ENCODE measurements around the gene SLC26A8.
"Not testable (repeated sequence)": the region's sequence is repeated elsewhere in the genome, so short reads cannot be mapped to it uniquely, and the experiment has no call there.

Gene SLC26A8

GRCh38 chr6:35962779-35963560 is 61.5 kb downstream of the SLC26A8 start:
- H3K27me3 Mint-ChIP-seq = no peaks in the 10 kb centered on the region

GRCh38 chr6:35960187-35960586 is 64.3 kb downstream of the SLC26A8 start:
- Mint-ChIP-seq H3K9me3 (no peaks in the 10 kb centered on the region), H3K27me3 (no peaks in the 10 kb centered on the region), H3K36me3 (ENCODE audit: low read depth) (no peaks in the 10 kb centered on the region), H3K4me3 (no peak overlapping the region), H3K4me1 (ENCODE audit: low read depth) (no peaks in the 10 kb centered on the region), H3K27ac (no peak overlapping the region)
- intact Hi-C loops (cut with micrococcal nuclease) = no loop called here

More at GRCh38 chr6:35962779-35963560, 61.5 kb downstream of the SLC26A8 start:
- no peaks in the 10 kb centered on the region for H3K4me1 Mint-ChIP-seq (ENCODE audit: low read depth)
- H3K4me3 Mint-ChIP-seq = no peak overlapping the region
- H3K27ac Mint-ChIP-seq = no peak overlapping the region
- intact Hi-C loops (cut with micrococcal nuclease) = no loop called here
- H3K9me3 Mint-ChIP-seq = no peaks in the 10 kb centered on the region
- H3K36me3 Mint-ChIP-seq (ENCODE audit: low read depth) = no peaks in the 10 kb centered on the region

GRCh38 chr6:35955970-35956369 is 68.5 kb downstream of the SLC26A8 start:
- intact Hi-C loops (cut with micrococcal nuclease) = no loop called here
- H3K4me1 Mint-ChIP-seq (ENCODE audit: low read depth) = peaks cover 13% of the 10 kb centered on the region
- no peaks in the 10 kb centered on the region for H3K27me3 Mint-ChIP-seq
- H3K9me3 Mint-ChIP-seq = no peaks in the 10 kb centered on the region
- no peaks in the 10 kb centered on the region for H3K36me3 Mint-ChIP-seq (ENCODE audit: low read depth)
- H3K27ac Mint-ChIP-seq = no peak overlapping the region
- no peak overlapping the region for H3K4me3 Mint-ChIP-seq

GRCh38 chr6:35955521-35955920 is 68.9 kb downstream of the SLC26A8 start:
- no peaks in the 10 kb centered on the region for H3K27me3 Mint-ChIP-seq
- H3K36me3 Mint-ChIP-seq (ENCODE audit: low read depth) = no peaks in the 10 kb centered on the region
- no peaks in the 10 kb centered on the region for H3K9me3 Mint-ChIP-seq
- no peak overlapping the region for H3K27ac Mint-ChIP-seq
- intact Hi-C loops (cut with micrococcal nuclease) = no loop called here
- peaks cover 13% of the 10 kb centered on the region for H3K4me1 Mint-ChIP-seq (ENCODE audit: low read depth)
- no peak overlapping the region for H3K4me3 Mint-ChIP-seq

- Mint-ChIP-seq H3K4me3 (no peak overlapping the region), H3K4me1 (ENCODE audit: low read depth) (peaks cover 13% of the 10 kb centered on the region), H3K27ac (no peak overlapping the region), H3K27me3 (no peaks in the 10 kb centered on the region), H3K36me3 (ENCODE audit: low read depth) (no peaks in the 10 kb centered on the region), H3K9me3 (no peaks in the 10 kb centered on the region)
- intact Hi-C loops (cut with micrococcal nuclease) = no loop called here
Measured at GRCh38 chr6:35955071-35955470, 69.4 kb downstream of the SLC26A8 start.

- H3K36me3 Mint-ChIP-seq (ENCODE audit: low read depth) = no peaks in the 10 kb centered on the region
- intact Hi-C loops (cut with micrococcal nuclease) = no loop called here
- H3K27me3 Mint-ChIP-seq = no peaks in the 10 kb centered on the region
- peaks cover 13% of the 10 kb centered on the region for H3K4me1 Mint-ChIP-seq (ENCODE audit: low read depth)
- no peak overlapping the region for H3K27ac Mint-ChIP-seq
- no peak overlapping the region for H3K4me3 Mint-ChIP-seq
- no peaks in the 10 kb centered on the region for H3K9me3 Mint-ChIP-seq
Measured at GRCh38 chr6:35954333-35954732, 70.1 kb downstream of the SLC26A8 start.

GRCh38 chr6:35948725-35949124 is 75.7 kb downstream of the SLC26A8 start:
- Mint-ChIP-seq H3K4me3 (no peak overlapping the region), H3K4me1 (ENCODE audit: low read depth) (peaks cover 13% of the 10 kb centered on the region), H3K36me3 (ENCODE audit: low read depth) (no peaks in the 10 kb centered on the region), H3K27me3 (no peaks in the 10 kb centered on the region), H3K27ac (no peak overlapping the region), H3K9me3 (no peaks in the 10 kb centered on the region)
- intact Hi-C loops (cut with micrococcal nuclease) = no loop called here

GRCh38 chr6:35945650-35946025 is 78.8 kb downstream of the SLC26A8 start:
- Mint-ChIP-seq H3K4me1 (ENCODE audit: low read depth) (no peaks in the 10 kb centered on the region), H3K9me3 (peaks cover 16% of the 10 kb centered on the region), H3K27ac (no peak overlapping the region), H3K4me3 (no peak overlapping the region), H3K36me3 (ENCODE audit: low read depth) (no peaks in the 10 kb centered on the region), H3K27me3 (no peaks in the 10 kb centered on the region)
- intact Hi-C loops (cut with micrococcal nuclease) = no loop called here

GRCh38 chr6:35943390-35943789 is 81.1 kb downstream of the SLC26A8 start:
- H3K27me3 Mint-ChIP-seq = no peaks in the 10 kb centered on the region
- H3K27ac Mint-ChIP-seq = no peak overlapping the region
- H3K4me1 Mint-ChIP-seq (ENCODE audit: low read depth) = no peaks in the 10 kb centered on the region
- intact Hi-C loops (cut with micrococcal nuclease) = no loop called here
- H3K4me3 Mint-ChIP-seq = no peak overlapping the region
- H3K9me3 Mint-ChIP-seq = peaks cover 27% of the 10 kb centered on the region
- H3K36me3 Mint-ChIP-seq (ENCODE audit: low read depth) = no peaks in the 10 kb centered on the region

GRCh38 chr6:35942355-35942754 is 82.1 kb downstream of the SLC26A8 start:
- H3K27ac Mint-ChIP-seq = no peak overlapping the region
- H3K27me3 Mint-ChIP-seq = no peaks in the 10 kb centered on the region
- no peaks in the 10 kb centered on the region for H3K36me3 Mint-ChIP-seq (ENCODE audit: low read depth)
- no peak overlapping the region for H3K4me3 Mint-ChIP-seq
- intact Hi-C loops (cut with micrococcal nuclease) = no loop called here
- H3K4me1 Mint-ChIP-seq (ENCODE audit: low read depth) = no peaks in the 10 kb centered on the region
- H3K9me3 Mint-ChIP-seq = peaks cover 27% of the 10 kb centered on the region

- H3K36me3 Mint-ChIP-seq (ENCODE audit: low read depth); intact Hi-C loops (cut with micrococcal nuclease); H3K27me3 Mint-ChIP-seq; H3K4me3 Mint-ChIP-seq; H3K27ac Mint-ChIP-seq; H3K4me1 Mint-ChIP-seq (ENCODE audit: low read depth): not testable (repeated sequence)
- H3K9me3 Mint-ChIP-seq = peaks cover 27% of the 10 kb centered on the region
Measured at GRCh38 chr6:35941170-35941569, 83.3 kb downstream of the SLC26A8 start.

- H3K9me3 Mint-ChIP-seq = peaks cover 27% of the 10 kb centered on the region
- H3K36me3 Mint-ChIP-seq (ENCODE audit: low read depth); H3K4me3 Mint-ChIP-seq; H3K4me1 Mint-ChIP-seq (ENCODE audit: low read depth); intact Hi-C loops (cut with micrococcal nuclease); H3K27ac Mint-ChIP-seq; H3K27me3 Mint-ChIP-seq: not testable (repeated sequence)
Measured at GRCh38 chr6:35940014-35940413, 84.4 kb downstream of the SLC26A8 start.

- H3K4me3 Mint-ChIP-seq; H3K27me3 Mint-ChIP-seq; H3K27ac Mint-ChIP-seq; intact Hi-C loops (cut with micrococcal nuclease); H3K4me1 Mint-ChIP-seq (ENCODE audit: low read depth); H3K36me3 Mint-ChIP-seq (ENCODE audit: low read depth): not testable (repeated sequence)
- peaks cover 27% of the 10 kb centered on the region for H3K9me3 Mint-ChIP-seq
Measured at GRCh38 chr6:35939259-35939658, 85.2 kb downstream of the SLC26A8 start.

GRCh38 chr6:35936681-35937359 is 87.6 kb downstream of the SLC26A8 start:
- Mint-ChIP-seq H3K4me3 (no peak overlapping the region), H3K9me3 (peaks cover 23% of the 10 kb centered on the region), H3K27me3 (peaks cover 2% of the 10 kb centered on the region), H3K27ac (no peak overlapping the region), H3K36me3 (ENCODE audit: low read depth) (no peaks in the 10 kb centered on the region), H3K4me1 (ENCODE audit: low read depth) (no peaks in the 10 kb centered on the region)
- intact Hi-C loops (cut with micrococcal nuclease) = no loop called here

GRCh38 chr6:35935469-35935868 is 89.0 kb downstream of the SLC26A8 start:
- Mint-ChIP-seq H3K27ac (no peak overlapping the region), H3K4me3 (no peak overlapping the region), H3K4me1 (ENCODE audit: low read depth) (no peaks in the 10 kb centered on the region), H3K27me3 (peaks cover 2% of the 10 kb centered on the region), H3K9me3 (peaks cover 12% of the 10 kb centered on the region), H3K36me3 (ENCODE audit: low read depth) (no peaks in the 10 kb centered on the region)
- intact Hi-C loops (cut with micrococcal nuclease) = no loop called here

Data from dendritic cell treated with granulocyte-macrophage colony-stimulating factor and Interleukin-4, amounts not matched to agents 40 ng/mL and 50 ng/mL, for 4 days (primary cell).